ENCODE results near the gene MYO18B.

DNA sequence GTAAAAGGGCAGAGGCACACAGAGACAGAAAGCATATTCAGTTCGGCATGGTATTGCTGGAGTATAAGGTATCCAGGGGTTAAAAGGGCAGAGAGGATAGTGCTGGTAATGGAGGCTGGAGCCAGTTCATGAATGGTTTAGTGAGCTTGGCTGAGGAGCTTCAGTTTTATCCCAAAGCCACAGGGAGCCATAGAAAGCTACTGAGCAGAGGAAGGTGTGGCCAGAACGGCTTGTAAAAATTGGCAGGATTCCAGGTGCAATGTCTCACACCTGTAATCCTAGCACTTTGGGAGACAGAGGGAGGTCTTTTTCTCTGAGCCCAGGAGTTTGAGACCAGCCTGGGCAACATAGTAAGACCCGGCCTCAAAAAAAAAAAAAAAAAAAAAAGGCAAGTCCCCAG is 186.1 kb downstream of the MYO18B start:
- TF ChIP-seq OSR1 (CRISPR knock-in tag; IDR thresholded peaks at IDR 0.05) = no peak
- TF ChIP-seq, protein P1, sequence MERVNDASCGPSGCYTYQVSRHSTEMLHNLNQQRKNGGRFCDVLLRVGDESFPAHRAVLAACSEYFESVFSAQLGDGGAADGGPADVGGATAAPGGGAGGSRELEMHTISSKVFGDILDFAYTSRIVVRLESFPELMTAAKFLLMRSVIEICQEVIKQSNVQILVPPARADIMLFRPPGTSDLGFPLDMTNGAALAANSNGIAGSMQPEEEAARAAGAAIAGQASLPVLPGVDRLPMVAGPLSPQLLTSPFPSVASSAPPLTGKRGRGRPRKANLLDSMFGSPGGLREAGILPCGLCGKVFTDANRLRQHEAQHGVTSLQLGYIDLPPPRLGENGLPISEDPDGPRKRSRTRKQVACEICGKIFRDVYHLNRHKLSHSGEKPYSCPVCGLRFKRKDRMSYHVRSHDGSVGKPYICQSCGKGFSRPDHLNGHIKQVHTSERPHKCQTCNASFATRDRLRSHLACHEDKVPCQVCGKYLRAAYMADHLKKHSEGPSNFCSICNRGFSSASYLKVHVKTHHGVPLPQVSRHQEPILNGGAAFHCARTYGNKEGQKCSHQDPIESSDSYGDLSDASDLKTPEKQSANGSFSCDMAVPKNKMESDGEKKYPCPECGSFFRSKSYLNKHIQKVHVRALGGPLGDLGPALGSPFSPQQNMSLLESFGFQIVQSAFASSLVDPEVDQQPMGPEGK (CRISPR knock-in tag; IDR thresholded peaks at IDR 0.05; ENCODE audit: borderline replicate concordance) = no peak
- TF ChIP-seq, protein P2, sequence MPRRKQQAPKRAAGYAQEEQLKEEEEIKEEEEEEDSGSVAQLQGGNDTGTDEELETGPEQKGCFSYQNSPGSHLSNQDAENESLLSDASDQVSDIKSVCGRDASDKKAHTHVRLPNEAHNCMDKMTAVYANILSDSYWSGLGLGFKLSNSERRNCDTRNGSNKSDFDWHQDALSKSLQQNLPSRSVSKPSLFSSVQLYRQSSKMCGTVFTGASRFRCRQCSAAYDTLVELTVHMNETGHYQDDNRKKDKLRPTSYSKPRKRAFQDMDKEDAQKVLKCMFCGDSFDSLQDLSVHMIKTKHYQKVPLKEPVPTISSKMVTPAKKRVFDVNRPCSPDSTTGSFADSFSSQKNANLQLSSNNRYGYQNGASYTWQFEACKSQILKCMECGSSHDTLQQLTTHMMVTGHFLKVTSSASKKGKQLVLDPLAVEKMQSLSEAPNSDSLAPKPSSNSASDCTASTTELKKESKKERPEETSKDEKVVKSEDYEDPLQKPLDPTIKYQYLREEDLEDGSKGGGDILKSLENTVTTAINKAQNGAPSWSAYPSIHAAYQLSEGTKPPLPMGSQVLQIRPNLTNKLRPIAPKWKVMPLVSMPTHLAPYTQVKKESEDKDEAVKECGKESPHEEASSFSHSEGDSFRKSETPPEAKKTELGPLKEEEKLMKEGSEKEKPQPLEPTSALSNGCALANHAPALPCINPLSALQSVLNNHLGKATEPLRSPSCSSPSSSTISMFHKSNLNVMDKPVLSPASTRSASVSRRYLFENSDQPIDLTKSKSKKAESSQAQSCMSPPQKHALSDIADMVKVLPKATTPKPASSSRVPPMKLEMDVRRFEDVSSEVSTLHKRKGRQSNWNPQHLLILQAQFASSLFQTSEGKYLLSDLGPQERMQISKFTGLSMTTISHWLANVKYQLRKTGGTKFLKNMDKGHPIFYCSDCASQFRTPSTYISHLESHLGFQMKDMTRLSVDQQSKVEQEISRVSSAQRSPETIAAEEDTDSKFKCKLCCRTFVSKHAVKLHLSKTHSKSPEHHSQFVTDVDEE (CRISPR knock-in tag; IDR thresholded peaks at IDR 0.05) = no peak
- no peak for TF ChIP-seq SNAI2 (CRISPR knock-in tag; IDR thresholded peaks at IDR 0.05)
- TF ChIP-seq CSDC2 (CRISPR knock-in tag; IDR thresholded peaks at IDR 0.05) = no peak
- no peak for TF ChIP-seq ARNTL (CRISPR knock-in tag; IDR thresholded peaks at IDR 0.05; ENCODE audit: borderline replicate concordance, low read depth)
- TF ChIP-seq, protein P3, sequence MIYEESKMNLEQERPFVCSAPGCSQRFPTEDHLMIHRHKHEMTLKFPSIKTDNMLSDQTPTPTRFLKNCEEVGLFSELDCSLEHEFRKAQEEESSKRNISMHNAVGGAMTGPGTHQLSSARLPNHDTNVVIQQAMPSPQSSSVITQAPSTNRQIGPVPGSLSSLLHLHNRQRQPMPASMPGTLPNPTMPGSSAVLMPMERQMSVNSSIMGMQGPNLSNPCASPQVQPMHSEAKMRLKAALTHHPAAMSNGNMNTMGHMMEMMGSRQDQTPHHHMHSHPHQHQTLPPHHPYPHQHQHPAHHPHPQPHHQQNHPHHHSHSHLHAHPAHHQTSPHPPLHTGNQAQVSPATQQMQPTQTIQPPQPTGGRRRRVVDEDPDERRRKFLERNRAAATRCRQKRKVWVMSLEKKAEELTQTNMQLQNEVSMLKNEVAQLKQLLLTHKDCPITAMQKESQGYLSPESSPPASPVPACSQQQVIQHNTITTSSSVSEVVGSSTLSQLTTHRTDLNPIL (CRISPR knock-in tag; IDR thresholded peaks at IDR 0.05; ENCODE audit: low read depth) = no peak
